HG02981 (cell line): ENCODE results near the gene RANBP17.
"Not testable (repeated sequence)": the region's sequence is repeated elsewhere in the genome, so short reads cannot be mapped to it uniquely, and the experiment has no call there.

ENCODE experiments used
- ATAC-seq: cut with Tn5 transposase; IDR thresholded peaks from one replicate; pipeline ENCODE4 v1.9.1; 2021; ENCODE audit warnings: mild to moderate bottlenecking, moderate library complexity; ENCODE audit not compliant: unreplicated experiment

The RANBP17 gene

GRCh38 chr5:171143926-171144325 lies 282.1 kb downstream of the RANBP17 start:
- no peak for ATAC-seq

- peak; percentile 66 for ATAC-seq
Observed at GRCh38 chr5:171149333-171149732, 287.5 kb downstream of the RANBP17 start.

GRCh38 chr5:171149772-171150171 lies 288.0 kb downstream of the RANBP17 start:
- ATAC-seq, result no peak

GRCh38 chr5:171152382-171152781 lies 290.6 kb downstream of the RANBP17 start:
- ATAC-seq, result no peak

GRCh38 chr5:171155621-171156020 lies 293.8 kb downstream of the RANBP17 start:
- no peak for ATAC-seq

GRCh38 chr5:171157276-171157675 lies 295.5 kb downstream of the RANBP17 start:
- ATAC-seq, result no peak

GRCh38 chr5:171157775-171158174 lies 296.0 kb downstream of the RANBP17 start:
- ATAC-seq, result no peak

- no peak for ATAC-seq
Observed at GRCh38 chr5:171158581-171158980, 296.8 kb downstream of the RANBP17 start.

- ATAC-seq, result no peak
Observed at GRCh38 chr5:171162165-171162564, 300.3 kb downstream of the RANBP17 start.

- ATAC-seq, result peak; percentile 89
Observed at GRCh38 chr5:171162596-171162995, 300.8 kb downstream of the RANBP17 start.

GRCh38 chr5:171166766-171167165 lies 304.9 kb downstream of the RANBP17 start:
- no peak for ATAC-seq

GRCh38 chr5:171168171-171168570 lies 306.4 kb downstream of the RANBP17 start:
- no peak for ATAC-seq

- ATAC-seq, result not testable (repeated sequence)
Observed at GRCh38 chr5:171174960-171175359, 313.1 kb downstream of the RANBP17 start.

GRCh38 chr5:171175746-171176145 lies 313.9 kb downstream of the RANBP17 start:
- no peak for ATAC-seq

- ATAC-seq, result not testable (repeated sequence)
Observed at GRCh38 chr5:171178190-171178589, 316.4 kb downstream of the RANBP17 start.

- ATAC-seq, result no peak
Observed at GRCh38 chr5:171188016-171188415, 326.2 kb downstream of the RANBP17 start.

GRCh38 chr5:171189442-171189841 lies 327.6 kb downstream of the RANBP17 start:
- ATAC-seq, result no peak

GRCh38 chr5:171192111-171192510 lies 330.3 kb downstream of the RANBP17 start:
- no peak for ATAC-seq

- ATAC-seq, result no peak
Observed at GRCh38 chr5:171201310-171201709, 339.5 kb downstream of the RANBP17 start.

- no peak for ATAC-seq
Observed at GRCh38 chr5:171205375-171205774, 343.6 kb downstream of the RANBP17 start.

GRCh38 chr5:171207256-171207847 lies 345.5 kb downstream of the RANBP17 start:
- ATAC-seq, result no peak

GRCh38 chr5:171221916-171222315 lies 360.1 kb downstream of the RANBP17 start:
- ATAC-seq, result no peak

- ATAC-seq, result no peak
Observed at GRCh38 chr5:171223927-171224326, 362.1 kb downstream of the RANBP17 start.
